GM21367 (cell line): ENCODE results near the gene IFNGR1.

Experiments used
- ATAC-seq: cut with Tn5 transposase; IDR thresholded peaks from one replicate; pipeline ENCODE4 v1.9.1; 2021; ENCODE audit not compliant: unreplicated experiment

Gene IFNGR1

DNA sequence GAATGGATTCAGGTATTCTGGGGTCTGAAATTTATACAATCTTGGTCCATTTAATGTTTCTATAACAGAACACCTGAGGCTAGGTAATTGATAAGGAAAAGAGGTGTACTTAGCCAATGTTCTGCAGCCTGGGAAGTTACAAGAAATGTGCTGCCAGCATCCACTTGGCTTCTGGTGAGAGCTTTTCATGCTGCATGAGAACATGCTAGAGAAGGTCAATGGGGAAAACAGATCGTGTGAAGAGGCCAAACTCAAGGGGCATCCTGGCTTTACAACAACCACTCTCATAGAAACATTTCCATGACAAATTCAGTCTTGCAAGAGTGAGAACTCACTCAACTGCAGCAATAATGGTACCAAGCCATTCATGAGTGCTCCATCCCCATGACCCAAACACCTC is 62.5 kb downstream of the IFNGR1 start:
- ATAC-seq, result no peak

DNA sequence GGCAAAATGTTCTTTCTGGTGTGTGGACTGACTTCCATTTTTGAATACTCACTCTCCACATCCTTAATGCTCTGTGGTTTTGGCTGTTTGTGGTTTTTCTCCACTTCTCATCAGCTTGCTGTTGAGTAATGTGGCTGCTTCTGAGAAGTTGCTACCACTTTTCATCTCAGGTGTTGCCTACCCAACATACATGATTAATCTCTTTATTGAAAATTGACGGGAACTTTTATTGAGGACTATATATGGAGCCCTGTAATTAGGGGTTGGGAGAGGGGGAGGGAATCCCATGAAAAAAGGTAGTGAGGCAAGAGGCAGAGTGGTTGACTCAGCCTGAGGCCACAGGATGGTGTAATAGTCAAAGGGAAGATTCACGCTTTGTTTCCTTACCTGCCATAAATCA is 63.4 kb downstream of the IFNGR1 start:
- ATAC-seq, result no peak

GRCh38 chr6:137150072-137150471 is 69.1 kb downstream of the IFNGR1 start:
- no peak for ATAC-seq

- ATAC-seq, result no peak
These were observed 70.2 kb downstream of the IFNGR1 start for GRCh38 chr6:137149035-137149393.

DNA sequence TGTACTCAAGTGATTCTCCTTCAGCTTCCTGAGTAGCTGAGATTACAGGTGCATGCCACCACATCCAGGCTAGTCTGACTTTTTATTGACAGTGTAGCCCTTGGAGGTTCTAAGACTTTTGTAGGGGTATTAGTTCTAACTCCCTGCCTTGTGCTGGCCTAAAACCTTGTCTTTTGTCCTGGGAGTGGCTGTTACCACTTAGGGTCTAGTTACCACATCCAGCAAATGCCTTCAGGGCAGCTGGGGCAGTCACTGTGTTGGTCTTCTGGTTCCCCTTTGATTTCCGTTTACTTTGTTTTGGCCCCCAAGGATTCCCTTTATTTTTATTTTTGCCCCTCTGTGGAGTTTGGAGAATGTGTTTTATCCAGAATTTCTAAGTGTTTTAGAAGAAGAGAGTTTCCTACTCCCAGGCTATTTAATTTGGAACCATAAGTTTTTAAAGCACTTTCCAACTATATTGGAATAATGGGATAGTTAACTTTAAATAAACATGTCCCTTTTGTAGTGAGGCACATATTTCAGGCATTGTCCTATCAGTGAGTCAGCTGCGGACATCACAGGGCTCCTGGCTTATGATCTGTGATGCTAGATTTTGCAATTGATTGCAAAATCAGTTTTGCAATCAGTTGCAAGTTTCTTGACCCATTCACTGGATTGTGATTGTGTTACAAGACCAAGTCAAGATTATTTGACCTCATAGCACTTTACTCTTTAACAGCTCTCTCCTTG is 70.7 kb downstream of the IFNGR1 start:
- no peak for ATAC-seq
